Measurements from ENCODE around the gene GNAT2.

- TF ChIP-seq CTCF (IDR thresholded peaks at IDR 0.05) (no peak), POLR2AphosphoS5 (IDR thresholded peaks at IDR 0.05) (no peak), POLR2A (IDR thresholded peaks at IDR 0.05; ENCODE audit: low read depth) (no peak)
Observed at GRCh38 chr1:109613361-109614147, 5.9 kb downstream of the GNAT2 start.
